ENCODE measurements around the gene MPPED1.

- TF ChIP-seq SP1 (IDR thresholded peaks at IDR 0.05) (no peak), CTCF (IDR thresholded peaks at IDR 0.05; ENCODE audit: low read depth, low read length, missing input control) (no peak), JUND (IDR thresholded peaks at IDR 0.05) (no peak), YY1 (IDR thresholded peaks at IDR 0.05) (no peak)
These were observed 131.1 kb downstream of the MPPED1 start for GRCh38 chr22:43542681-43543521.

Data from liver (tissue), 3 donors.